ENCODE data around the gene SLC22A2.

SLC22A2 gene

GRCh38 chr6:160263196-160263939 is 4.7 kb upstream of the SLC22A2 start:
- TF ChIP-seq, protein P1, sequence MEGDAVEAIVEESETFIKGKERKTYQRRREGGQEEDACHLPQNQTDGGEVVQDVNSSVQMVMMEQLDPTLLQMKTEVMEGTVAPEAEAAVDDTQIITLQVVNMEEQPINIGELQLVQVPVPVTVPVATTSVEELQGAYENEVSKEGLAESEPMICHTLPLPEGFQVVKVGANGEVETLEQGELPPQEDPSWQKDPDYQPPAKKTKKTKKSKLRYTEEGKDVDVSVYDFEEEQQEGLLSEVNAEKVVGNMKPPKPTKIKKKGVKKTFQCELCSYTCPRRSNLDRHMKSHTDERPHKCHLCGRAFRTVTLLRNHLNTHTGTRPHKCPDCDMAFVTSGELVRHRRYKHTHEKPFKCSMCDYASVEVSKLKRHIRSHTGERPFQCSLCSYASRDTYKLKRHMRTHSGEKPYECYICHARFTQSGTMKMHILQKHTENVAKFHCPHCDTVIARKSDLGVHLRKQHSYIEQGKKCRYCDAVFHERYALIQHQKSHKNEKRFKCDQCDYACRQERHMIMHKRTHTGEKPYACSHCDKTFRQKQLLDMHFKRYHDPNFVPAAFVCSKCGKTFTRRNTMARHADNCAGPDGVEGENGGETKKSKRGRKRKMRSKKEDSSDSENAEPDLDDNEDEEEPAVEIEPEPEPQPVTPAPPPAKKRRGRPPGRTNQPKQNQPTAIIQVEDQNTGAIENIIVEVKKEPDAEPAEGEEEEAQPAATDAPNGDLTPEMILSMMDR (conservative IDR thresholded peaks at IDR 0.05; ENCODE audit: low read depth), result no peak
- ChIA-PET POLR2A (ENCODE audit: low non-redundant PET) (no interaction called here), CTCF (interaction anchor here (0.7 kb wide), 1 partner anchor 59 kb away, joined by 3 read pairs; no protein-coding TSS in a partner anchor)
- no peak overlapping the region for H3K27ac ChIP-seq
- DNase-seq (ENCODE audit: low spot score), result no peak

GRCh38 chr6:160261991-160262680 is 3.5 kb upstream of the SLC22A2 start:
- H3K27ac ChIP-seq, result no peak overlapping the region
- TF ChIP-seq, protein P1 (conservative IDR thresholded peaks at IDR 0.05; ENCODE audit: low read depth), result no peak
- POLR2A ChIA-PET (ENCODE audit: low non-redundant PET), result no interaction called here
- no peak for DNase-seq (ENCODE audit: low spot score)
- CTCF ChIA-PET, result interaction anchor here (0.6 kb wide), 1 partner anchor 847 kb away, joined by 4 read pairs; no protein-coding TSS in a partner anchor

- DNase-seq (ENCODE audit: low spot score), result no peak
- ChIA-PET CTCF (no interaction called here), POLR2A (ENCODE audit: low non-redundant PET) (no interaction called here)
- no peak overlapping the region for H3K27ac ChIP-seq
- TF ChIP-seq, protein P1 (conservative IDR thresholded peaks at IDR 0.05; ENCODE audit: low read depth), result no peak
Measured at GRCh38 chr6:160260803-160261450, 2.3 kb upstream of the SLC22A2 start.

GRCh38 chr6:160260367-160260766 is 1.7 kb upstream of the SLC22A2 start:
- ChIA-PET CTCF (no interaction called here), POLR2A (ENCODE audit: low non-redundant PET) (no interaction called here)
- DNase-seq (ENCODE audit: low spot score), result no peak
- H3K27ac ChIP-seq, result no peak overlapping the region
- TF ChIP-seq, protein P1 (conservative IDR thresholded peaks at IDR 0.05; ENCODE audit: low read depth), result no peak

DNA sequence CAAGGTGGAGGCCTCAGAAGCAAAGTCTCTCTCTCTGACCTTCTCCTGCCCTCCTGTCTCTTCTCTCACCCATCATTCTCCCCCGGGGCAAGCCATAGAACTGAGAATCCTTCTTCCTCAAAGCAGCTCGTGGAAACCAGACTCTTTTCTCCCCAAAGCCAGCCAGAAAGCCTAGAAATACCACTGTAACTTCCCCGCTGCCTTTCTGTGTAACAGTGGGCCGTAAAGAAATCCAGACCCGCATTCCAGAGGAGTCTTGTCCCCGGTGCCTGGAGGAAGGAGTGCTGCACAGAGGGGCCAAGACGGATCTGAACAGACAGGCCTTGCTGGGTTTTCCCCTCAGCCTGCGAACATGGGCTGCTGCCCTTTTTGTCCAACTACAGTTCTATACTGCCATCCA is 977 bp upstream of the SLC22A2 start:
- DNase-seq (ENCODE audit: low spot score), result no peak
- POLR2A ChIA-PET (ENCODE audit: low non-redundant PET), result no interaction called here
- CTCF ChIA-PET, result no interaction called here
- H3K27ac ChIP-seq, result no peak overlapping the region
- TF ChIP-seq, protein P1 (conservative IDR thresholded peaks at IDR 0.05; ENCODE audit: low read depth), result no peak

- CTCF ChIA-PET, result no interaction called here
- POLR2A ChIA-PET (ENCODE audit: low non-redundant PET), result no interaction called here
- no peak overlapping the region for H3K27ac ChIP-seq
- DNase-seq (ENCODE audit: low spot score), result no peak
- TF ChIP-seq, protein P1 (conservative IDR thresholded peaks at IDR 0.05; ENCODE audit: low read depth), result no peak
Measured at GRCh38 chr6:160259143-160259425, 463 bp upstream of the SLC22A2 start.
